ENCODE measurements around the gene NOTCH4. TPM values are rescaled to one million over a fixed set of nuclear protein-coding genes. Genes with fewer than 3 reads are reported as not detected.

The NOTCH4 gene
- total and polyA plus RNA-seq, 9 of the 15 experiments (the other 6 are each of a cell fraction or from before 2014, with no cell fraction given): 0.24 to 4.3 (median 1.7) TPM

DNA sequence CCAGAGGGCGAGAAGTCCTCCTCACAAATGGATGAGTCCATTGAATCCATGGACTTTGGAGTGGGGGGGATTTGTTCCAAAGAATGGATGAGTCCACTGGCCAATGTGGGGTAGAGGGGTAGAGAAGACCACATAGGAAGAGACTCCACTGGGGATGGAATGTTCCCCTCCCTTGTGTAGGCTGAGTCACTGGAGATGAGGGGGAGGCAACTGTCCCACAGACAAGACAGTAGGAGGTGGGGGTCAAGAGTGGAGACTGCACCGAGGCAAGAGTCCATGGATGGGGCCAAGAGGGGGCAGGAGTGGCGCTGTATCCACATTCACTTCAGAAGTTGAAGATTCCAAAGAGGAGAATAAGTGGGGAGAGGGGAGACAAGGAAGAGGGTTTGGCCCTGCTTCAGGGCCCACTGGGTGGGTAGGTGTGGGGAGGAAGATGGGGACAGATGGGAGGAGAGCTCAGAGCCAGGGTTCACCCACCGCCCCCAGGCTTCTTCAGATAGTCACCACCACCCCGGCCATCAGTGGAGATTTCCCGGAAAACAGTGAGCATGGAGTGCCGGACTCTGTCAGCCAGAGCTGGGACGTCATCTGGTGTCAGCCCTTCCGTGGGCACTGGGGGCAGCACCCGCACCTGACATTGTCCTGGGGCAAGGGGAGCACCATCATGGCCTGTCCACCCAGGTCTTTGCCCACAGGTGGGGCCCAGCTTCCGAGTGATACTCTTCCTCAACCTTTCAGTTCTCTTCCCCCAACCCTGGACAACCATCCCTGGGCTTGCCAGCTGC is 54.9 kb downstream of the NOTCH4 start (continued):
- TF ChIP-seq, protein P1, sequence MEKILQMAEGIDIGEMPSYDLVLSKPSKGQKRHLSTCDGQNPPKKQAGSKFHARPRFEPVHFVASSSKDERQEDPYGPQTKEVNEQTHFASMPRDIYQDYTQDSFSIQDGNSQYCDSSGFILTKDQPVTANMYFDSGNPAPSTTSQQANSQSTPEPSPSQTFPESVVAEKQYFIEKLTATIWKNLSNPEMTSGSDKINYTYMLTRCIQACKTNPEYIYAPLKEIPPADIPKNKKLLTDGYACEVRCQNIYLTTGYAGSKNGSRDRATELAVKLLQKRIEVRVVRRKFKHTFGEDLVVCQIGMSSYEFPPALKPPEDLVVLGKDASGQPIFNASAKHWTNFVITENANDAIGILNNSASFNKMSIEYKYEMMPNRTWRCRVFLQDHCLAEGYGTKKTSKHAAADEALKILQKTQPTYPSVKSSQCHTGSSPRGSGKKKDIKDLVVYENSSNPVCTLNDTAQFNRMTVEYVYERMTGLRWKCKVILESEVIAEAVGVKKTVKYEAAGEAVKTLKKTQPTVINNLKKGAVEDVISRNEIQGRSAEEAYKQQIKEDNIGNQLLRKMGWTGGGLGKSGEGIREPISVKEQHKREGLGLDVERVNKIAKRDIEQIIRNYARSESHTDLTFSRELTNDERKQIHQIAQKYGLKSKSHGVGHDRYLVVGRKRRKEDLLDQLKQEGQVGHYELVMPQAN (IDR thresholded peaks at IDR 0.05; ENCODE audit: borderline replicate concordance): no peak
- TF ChIP-seq RFX1 (IDR thresholded peaks at IDR 0.05): no peak
- TF ChIP-seq, protein P2, sequence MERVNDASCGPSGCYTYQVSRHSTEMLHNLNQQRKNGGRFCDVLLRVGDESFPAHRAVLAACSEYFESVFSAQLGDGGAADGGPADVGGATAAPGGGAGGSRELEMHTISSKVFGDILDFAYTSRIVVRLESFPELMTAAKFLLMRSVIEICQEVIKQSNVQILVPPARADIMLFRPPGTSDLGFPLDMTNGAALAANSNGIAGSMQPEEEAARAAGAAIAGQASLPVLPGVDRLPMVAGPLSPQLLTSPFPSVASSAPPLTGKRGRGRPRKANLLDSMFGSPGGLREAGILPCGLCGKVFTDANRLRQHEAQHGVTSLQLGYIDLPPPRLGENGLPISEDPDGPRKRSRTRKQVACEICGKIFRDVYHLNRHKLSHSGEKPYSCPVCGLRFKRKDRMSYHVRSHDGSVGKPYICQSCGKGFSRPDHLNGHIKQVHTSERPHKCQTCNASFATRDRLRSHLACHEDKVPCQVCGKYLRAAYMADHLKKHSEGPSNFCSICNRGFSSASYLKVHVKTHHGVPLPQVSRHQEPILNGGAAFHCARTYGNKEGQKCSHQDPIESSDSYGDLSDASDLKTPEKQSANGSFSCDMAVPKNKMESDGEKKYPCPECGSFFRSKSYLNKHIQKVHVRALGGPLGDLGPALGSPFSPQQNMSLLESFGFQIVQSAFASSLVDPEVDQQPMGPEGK (CRISPR knock-in tag; IDR thresholded peaks at IDR 0.05; ENCODE audit: borderline replicate concordance): no peak
- no peak for TF ChIP-seq ESRRB (CRISPR knock-in tag; IDR thresholded peaks at IDR 0.05; ENCODE audit: borderline replicate concordance)
- TF ChIP-seq MYC (IDR thresholded peaks at IDR 0.05; ENCODE audit: low read depth, low read length): no peak
- TF ChIP-seq MYC (CRISPR knock-in tag; IDR thresholded peaks at IDR 0.05; ENCODE audit: borderline replicate concordance, low read depth): no peak
- no peak for TF ChIP-seq RB1 (IDR thresholded peaks at IDR 0.05; ENCODE audit: low read depth)
- TF ChIP-seq, protein P3, sequence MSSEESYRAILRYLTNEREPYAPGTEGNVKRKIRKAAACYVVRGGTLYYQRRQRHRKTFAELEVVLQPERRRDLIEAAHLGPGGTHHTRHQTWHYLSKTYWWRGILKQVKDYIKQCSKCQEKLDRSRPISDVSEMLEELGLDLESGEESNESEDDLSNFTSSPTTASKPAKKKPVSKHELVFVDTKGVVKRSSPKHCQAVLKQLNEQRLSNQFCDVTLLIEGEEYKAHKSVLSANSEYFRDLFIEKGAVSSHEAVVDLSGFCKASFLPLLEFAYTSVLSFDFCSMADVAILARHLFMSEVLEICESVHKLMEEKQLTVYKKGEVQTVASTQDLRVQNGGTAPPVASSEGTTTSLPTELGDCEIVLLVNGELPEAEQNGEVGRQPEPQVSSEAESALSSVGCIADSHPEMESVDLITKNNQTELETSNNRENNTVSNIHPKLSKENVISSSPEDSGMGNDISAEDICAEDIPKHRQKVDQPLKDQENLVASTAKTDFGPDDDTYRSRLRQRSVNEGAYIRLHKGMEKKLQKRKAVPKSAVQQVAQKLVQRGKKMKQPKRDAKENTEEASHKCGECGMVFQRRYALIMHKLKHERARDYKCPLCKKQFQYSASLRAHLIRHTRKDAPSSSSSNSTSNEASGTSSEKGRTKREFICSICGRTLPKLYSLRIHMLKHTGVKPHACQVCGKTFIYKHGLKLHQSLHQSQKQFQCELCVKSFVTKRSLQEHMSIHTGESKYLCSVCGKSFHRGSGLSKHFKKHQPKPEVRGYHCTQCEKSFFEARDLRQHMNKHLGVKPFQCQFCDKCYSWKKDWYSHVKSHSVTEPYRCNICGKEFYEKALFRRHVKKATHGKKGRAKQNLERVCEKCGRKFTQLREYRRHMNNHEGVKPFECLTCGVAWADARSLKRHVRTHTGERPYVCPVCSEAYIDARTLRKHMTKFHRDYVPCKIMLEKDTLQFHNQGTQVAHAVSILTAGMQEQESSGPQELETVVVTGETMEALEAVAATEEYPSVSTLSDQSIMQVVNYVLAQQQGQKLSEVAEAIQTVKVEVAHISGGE (CRISPR knock-in tag; IDR thresholded peaks at IDR 0.05): no peak
- TF ChIP-seq ARNT (IDR thresholded peaks at IDR 0.05): no peak
- TF ChIP-seq WHSC1 (IDR thresholded peaks at IDR 0.05; ENCODE audit: low read length): no peak
- TF ChIP-seq ZNF644 (tag; IDR thresholded peaks at IDR 0.05; ENCODE audit: low read depth): no peak
- no peak for TF ChIP-seq ZNF282 (CRISPR knock-in tag; IDR thresholded peaks at IDR 0.05)
- TF ChIP-seq, protein P4, sequence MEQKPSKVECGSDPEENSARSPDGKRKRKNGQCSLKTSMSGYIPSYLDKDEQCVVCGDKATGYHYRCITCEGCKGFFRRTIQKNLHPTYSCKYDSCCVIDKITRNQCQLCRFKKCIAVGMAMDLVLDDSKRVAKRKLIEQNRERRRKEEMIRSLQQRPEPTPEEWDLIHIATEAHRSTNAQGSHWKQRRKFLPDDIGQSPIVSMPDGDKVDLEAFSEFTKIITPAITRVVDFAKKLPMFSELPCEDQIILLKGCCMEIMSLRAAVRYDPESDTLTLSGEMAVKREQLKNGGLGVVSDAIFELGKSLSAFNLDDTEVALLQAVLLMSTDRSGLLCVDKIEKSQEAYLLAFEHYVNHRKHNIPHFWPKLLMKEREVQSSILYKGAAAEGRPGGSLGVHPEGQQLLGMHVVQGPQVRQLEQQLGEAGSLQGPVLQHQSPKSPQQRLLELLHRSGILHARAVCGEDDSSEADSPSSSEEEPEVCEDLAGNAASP (IDR thresholded peaks at IDR 0.05): no peak
- no peak for TF ChIP-seq NFE2L1 (tag; IDR thresholded peaks at IDR 0.05; ENCODE audit: borderline replicate concordance, low read depth)
- TF ChIP-seq KDM1A (IDR thresholded peaks at IDR 0.05): peak; percentile 19 to 55; a peak in 1 of 4 replicates
- TF ChIP-seq SIN3A (IDR thresholded peaks at IDR 0.05; ENCODE audit: borderline replicate concordance in 2 of 2, control insufficient read depth in 1 of 2, low read depth in 2 of 2, low read length in 2 of 2): no peak
- no peak for TF ChIP-seq ZNF436 (CRISPR knock-in tag; IDR thresholded peaks at IDR 0.05)
- TF ChIP-seq POLR2AphosphoS5 (IDR thresholded peaks at IDR 0.05; ENCODE audit: control insufficient read depth, insufficient read depth, low read depth, low read length): peak; percentile 35

Measured in K562 (cell line).